ENCODE data around the gene APOF. TPM values are rescaled to one million over a fixed set of nuclear protein-coding genes. Genes with fewer than 3 reads are reported as not detected.

Gene APOF
- total RNA-seq (2022) (not detected in 2 replicates), Bru-seq, nascent RNA (not detected), BruChase-seq, experiment 1, labeled RNA remaining after a 6-hour chase (not detected), BruChase-seq, experiment 2, labeled RNA remaining after a 2-hour chase (not detected)
- long read RNA-seq: 0 reads

- intact Hi-C loops (cut with micrococcal nuclease): no loop called here
- H3K36me3 Mint-ChIP-seq (ENCODE audit: insufficient read depth, unreplicated experiment): peaks cover 18% of the 10 kb centered on the region
Observed at GRCh38 chr12:56362130-56363059, at the start of gene APOF. Gene APOF, minus strand, starts transcription at chr12:56362857. Its CDS starts 112 bp downstream, at chr12:56362745.

GRCh38 chr12:56411781-56412639, 49.4 kb upstream of the APOF start:
- intact Hi-C loops (cut with micrococcal nuclease): no loop called here
- POLR2A ChIA-PET: no interaction called here
- Mint-ChIP-seq H3K4me3 (ENCODE audit: unreplicated experiment) (no peak overlapping the region), H3K27me3 (ENCODE audit: insufficient read depth, unreplicated experiment) (no peaks in the 10 kb centered on the region), H3K4me1 (ENCODE audit: insufficient read depth, unreplicated experiment) (no peaks in the 10 kb centered on the region), H3K36me3 (ENCODE audit: insufficient read depth, unreplicated experiment) (peaks cover 14% of the 10 kb centered on the region), H3K27ac (ENCODE audit: low read depth, unreplicated experiment) (no peak overlapping the region), H3K9me3 (ENCODE audit: unreplicated experiment) (no peaks in the 10 kb centered on the region)
- no peak for TF ChIP-seq CTCF (IDR thresholded peaks at IDR 0.05; ENCODE audit: unreplicated experiment)
- BruUV-seq (replicated peaks): no TSS peak
- DNase-seq (ENCODE audit: unreplicated experiment): no peak
- CTCF ChIA-PET: interaction anchor here (0.6 kb wide), 1 partner anchor 811 kb away, joined by 3 read pairs; no protein-coding TSS in a partner anchor

More at GRCh38 chr12:56362130-56363059, at the start of gene APOF:
- POLR2A ChIA-PET: interaction anchor here (3.7 to 5.3 kb wide), 4 partner anchors 23 to 106 kb away, joined by 26 to 87 read pairs (median 44); partner anchors contain the start of genes IL23A, PAN2 and SPRYD4
- CTCF ChIA-PET: interaction anchor here (0.6 to 1.2 kb wide), 2 partner anchors 102 to 173 kb away, joined by 4 read pairs; no protein-coding TSS in a partner anchor
- no TSS peak for BruUV-seq (replicated peaks)
- DNase-seq (ENCODE audit: unreplicated experiment): no peak
- Mint-ChIP-seq H3K4me3 (ENCODE audit: unreplicated experiment) (peak within 1 kb of the TSS; percentile 94), H3K27me3 (ENCODE audit: insufficient read depth, unreplicated experiment) (no peaks in the 10 kb centered on the region), H3K27ac (ENCODE audit: low read depth, unreplicated experiment) (no peak within 1 kb of the TSS), H3K9me3 (ENCODE audit: unreplicated experiment) (no peaks in the 10 kb centered on the region), H3K4me1 (ENCODE audit: insufficient read depth, unreplicated experiment) (peaks cover 8% of the 10 kb centered on the region)
- TF ChIP-seq CTCF (IDR thresholded peaks at IDR 0.05; ENCODE audit: unreplicated experiment): no peak

- H3K4me1 Mint-ChIP-seq (ENCODE audit: insufficient read depth, unreplicated experiment): no peaks in the 10 kb centered on the region
- no TSS peak for BruUV-seq (replicated peaks)
- intact Hi-C loops (cut with micrococcal nuclease): no loop called here
- H3K36me3 Mint-ChIP-seq (ENCODE audit: insufficient read depth, unreplicated experiment): peaks cover 8% of the 10 kb centered on the region
- CTCF ChIA-PET: no interaction called here
- no peak for DNase-seq (ENCODE audit: unreplicated experiment)
- no peak overlapping the region for H3K27ac Mint-ChIP-seq (ENCODE audit: low read depth, unreplicated experiment)
- H3K27me3 Mint-ChIP-seq (ENCODE audit: insufficient read depth, unreplicated experiment): no peaks in the 10 kb centered on the region
- TF ChIP-seq CTCF (IDR thresholded peaks at IDR 0.05; ENCODE audit: unreplicated experiment): no peak
- POLR2A ChIA-PET: interaction anchor here (0.6 kb wide), 1 partner anchor 58 kb away, joined by 4 read pairs; no protein-coding TSS in a partner anchor
- no peak overlapping the region for H3K4me3 Mint-ChIP-seq (ENCODE audit: unreplicated experiment)
- H3K9me3 Mint-ChIP-seq (ENCODE audit: unreplicated experiment): no peaks in the 10 kb centered on the region
Observed at GRCh38 chr12:56410768-56411167, 48.1 kb upstream of the APOF start.
